SJSA1 (cell line): ENCODE results near the gene MSRB1. TPM values are rescaled to one million over a fixed set of nuclear protein-coding genes. Genes with fewer than 3 reads are reported as not detected.

Experiments
- DNase-seq, 2 experiments: peaks; one replicate each; pipeline ENCODE4 v3.0.0-alpha.2; 2015 to 2020; ENCODE audit warnings: low spot score in 2 of 2, low read depth in 1 of 2
- H3K27ac ChIP-seq: fragments of 250-450 bp; sonication (Bioruptor Pico); 2 replicates; pipeline ENCODE4 v1.5.1; 2020; ENCODE audit warnings: mild to moderate bottlenecking, moderate library complexity
- H3K27me3 ChIP-seq: fragments of 250-450 bp; sonication (Bioruptor Pico); replicated peaks from 2 replicates; pipeline ENCODE4 v1.5.1; 2020; ENCODE audit warnings: mild to moderate bottlenecking, moderate library complexity
- H3K36me3 ChIP-seq: fragments of 250-450 bp; sonication (Bioruptor Pico); 2 replicates; pipeline ENCODE4 v1.5.1; 2020; ENCODE audit warnings: mild to moderate bottlenecking
- H3K4me1 ChIP-seq: fragments of 250-450 bp; sonication (Bioruptor Pico); replicated peaks from 2 replicates; pipeline ENCODE4 v1.6.1; 2021; ENCODE audit warnings: mild to moderate bottlenecking
- H3K4me3 ChIP-seq: fragments of 250-450 bp; sonication (Bioruptor Pico); 2 replicates; pipeline ENCODE4 v1.5.1; 2020; ENCODE audit warnings: mild to moderate bottlenecking
- H3K9me3 ChIP-seq: fragments of 250-450 bp; sonication (Bioruptor Pico); replicated peaks from 2 replicates; pipeline ENCODE4 v1.5.1; 2020; ENCODE audit warnings: mild to moderate bottlenecking
- total RNA-seq: library from RNA; depleted of rRNA; stranded (reverse); fragments of >200 nt; shearing (Covaris generic); gene quantifications from 2 replicates; pipeline ENCODE4 v1.2.3, GENCODE V29; 2014

The MSRB1 gene
- total RNA-seq, 1 experiment from 2014 or later, result 21.3 TPM

DNA sequence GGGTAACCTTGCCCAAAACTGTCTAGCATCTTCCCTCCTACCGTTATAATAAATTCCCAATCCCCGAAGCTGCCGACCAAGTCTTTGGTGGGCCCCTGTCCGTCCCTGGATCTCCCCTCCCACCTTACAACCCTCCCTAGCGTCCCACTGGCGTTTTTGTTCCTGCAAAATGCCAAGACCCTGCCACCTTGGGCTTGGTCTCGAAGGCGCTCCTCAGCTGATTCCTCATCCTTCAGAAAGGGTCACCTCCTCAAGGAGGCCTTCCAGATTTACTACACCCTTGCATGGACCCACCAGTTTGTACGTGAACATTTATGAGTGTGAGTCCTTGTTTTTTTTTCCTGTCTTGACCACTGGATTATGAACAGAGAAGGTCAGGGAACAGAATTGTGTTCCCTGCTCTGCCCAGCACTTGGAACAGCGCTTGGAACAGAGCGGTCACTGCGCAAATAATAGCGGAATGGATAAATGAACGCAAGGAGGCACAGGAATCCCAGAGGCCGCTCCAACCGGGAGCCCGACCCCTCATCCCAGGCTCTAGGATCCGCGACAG lies 40.1 kb upstream of the MSRB1 start:
- H3K27me3 ChIP-seq, result peaks cover 27% of the 10 kb centered on the region
- peaks cover 19% of the 10 kb centered on the region for H3K4me1 ChIP-seq
- no peaks in the 10 kb centered on the region for H3K9me3 ChIP-seq
- H3K4me3 ChIP-seq, result peak overlapping the region; percentile 94
- peaks cover 47% of the 10 kb centered on the region for H3K36me3 ChIP-seq
- DNase-seq, result no peak
- H3K27ac ChIP-seq, result no peak overlapping the region

DNA sequence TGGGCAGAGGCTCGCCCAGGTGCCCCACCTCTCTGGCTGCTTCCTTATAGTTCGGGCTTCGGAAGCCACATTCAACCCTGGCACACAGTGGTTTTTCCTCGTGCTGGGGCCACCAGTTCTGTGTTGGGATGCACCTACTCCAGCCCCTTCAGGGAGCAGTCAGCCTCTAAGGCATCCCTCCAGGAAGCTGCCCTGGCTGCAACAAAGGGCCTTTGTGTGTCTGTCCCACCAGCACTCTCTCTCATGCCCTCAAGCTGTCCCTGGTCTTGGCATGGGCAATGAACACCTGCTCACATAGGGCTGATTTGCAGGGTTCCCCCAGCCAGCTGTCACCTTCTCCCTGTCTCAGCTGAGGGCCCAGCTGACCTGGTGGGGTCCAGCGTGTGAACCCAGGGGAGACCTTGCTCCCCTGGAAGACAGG lies 39.0 kb upstream of the MSRB1 start:
- Histone ChIP-seq H3K9me3 (no peaks in the 10 kb centered on the region), H3K4me3 (no peak overlapping the region), H3K27ac (no peak overlapping the region), H3K36me3 (peaks cover 52% of the 10 kb centered on the region), H3K27me3 (peaks cover 27% of the 10 kb centered on the region), H3K4me1 (peaks cover 19% of the 10 kb centered on the region)
- DNase-seq, result no peak

DNA sequence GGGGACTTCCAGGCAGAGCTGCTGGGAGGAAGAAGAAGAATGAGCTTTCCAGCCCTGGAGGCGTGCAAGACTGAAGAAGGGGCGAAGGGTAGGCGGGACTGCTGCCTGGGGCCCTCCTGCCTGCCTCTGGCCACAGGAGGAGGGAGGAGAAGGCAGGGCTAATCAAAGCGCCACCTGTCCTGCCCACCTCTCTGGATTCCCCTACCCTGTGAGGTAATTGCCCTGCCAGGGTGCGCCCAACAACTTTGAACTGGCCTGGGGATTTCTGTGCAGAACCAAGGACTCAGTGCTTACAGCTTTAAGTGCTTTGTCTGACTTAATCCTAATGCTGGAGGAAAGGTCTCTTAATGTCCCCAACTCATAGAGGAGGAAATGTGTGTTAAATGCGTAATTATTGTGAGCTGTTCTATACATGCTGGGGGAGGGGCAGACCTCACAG lies 38.4 kb upstream of the MSRB1 start, which contains the start of gene NOXO1:
NOXO1 (minus strand) TSS at position 72 of the 439 bp plus-strand sequence. CDS start 290 bp downstream, outside the sequence.
- no peak for DNase-seq

DNA sequence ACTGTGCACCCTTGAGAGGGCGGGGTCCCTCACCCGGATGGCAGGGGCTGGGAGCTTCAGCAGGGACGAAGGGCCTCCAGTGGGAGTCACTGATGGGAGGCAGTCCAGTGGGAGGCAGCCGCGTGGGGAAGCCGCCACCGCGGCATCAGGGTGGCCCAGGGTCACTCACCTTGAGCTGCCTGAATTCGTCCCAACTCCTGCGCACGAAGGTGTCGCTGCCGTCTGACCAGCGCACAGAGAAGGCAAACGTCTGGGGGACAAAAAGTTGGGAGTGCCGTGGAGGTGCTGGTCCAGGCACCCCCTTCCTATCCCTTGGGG lies 37.7 kb upstream of the MSRB1 start:
- Histone ChIP-seq H3K4me3 (no peak overlapping the region), H3K36me3 (peaks cover 52% of the 10 kb centered on the region), H3K4me1 (peaks cover 19% of the 10 kb centered on the region), H3K27me3 (peaks cover 27% of the 10 kb centered on the region), H3K9me3 (no peaks in the 10 kb centered on the region), H3K27ac (no peak overlapping the region)
- no peak for DNase-seq

More for the DNA sequence above, 38.4 kb upstream of the MSRB1 start, which contains the start of gene NOXO1:
- Histone ChIP-seq H3K9me3 (no peaks in the 10 kb centered on the region), H3K36me3 (peaks cover 52% of the 10 kb centered on the region), H3K4me1 (peaks cover 19% of the 10 kb centered on the region), H3K27ac (no peak within 1 kb of the TSS), H3K27me3 (peaks cover 27% of the 10 kb centered on the region), H3K4me3 (no peak within 1 kb of the TSS)

DNA sequence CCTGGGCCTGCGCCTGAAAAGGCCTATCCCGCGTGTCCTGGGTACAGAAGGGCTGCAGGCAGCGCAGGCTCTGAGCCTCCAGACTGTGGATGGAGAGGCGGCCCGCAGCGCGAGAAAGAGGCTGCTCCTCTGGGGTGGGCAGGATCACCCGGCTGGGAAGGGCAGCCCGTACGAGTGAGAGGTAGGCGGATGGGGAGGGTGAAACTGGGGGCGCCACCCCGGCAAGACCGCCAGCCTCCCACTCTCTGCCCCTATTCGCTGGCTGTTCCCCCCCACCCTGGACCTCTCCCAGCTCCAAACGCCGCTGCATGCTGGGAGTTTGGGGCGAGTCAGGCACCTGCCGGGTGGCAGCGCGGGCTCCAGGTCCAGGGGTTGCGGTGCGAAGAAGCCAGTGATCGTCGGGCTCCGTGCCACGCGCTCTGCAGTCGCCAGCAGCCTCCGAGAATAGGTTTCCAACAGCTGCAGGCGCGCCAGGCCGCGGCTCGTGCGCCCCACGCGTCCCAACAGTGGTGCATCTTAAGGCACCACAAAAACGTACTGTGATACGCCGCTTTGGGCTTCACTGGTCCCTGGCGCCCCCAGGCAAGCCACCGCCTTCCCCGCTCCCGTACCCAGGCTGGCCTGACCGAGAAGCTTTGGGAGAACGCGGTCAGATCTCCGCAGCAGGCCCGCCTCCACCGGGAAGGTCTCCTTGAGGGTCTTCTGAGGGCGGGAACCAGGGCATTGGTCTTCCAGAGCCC lies 37.2 kb upstream of the MSRB1 start:
- no peak overlapping the region for H3K27ac ChIP-seq
- peaks cover 52% of the 10 kb centered on the region for H3K36me3 ChIP-seq
- no peak overlapping the region for H3K4me3 ChIP-seq
- H3K27me3 ChIP-seq, result peaks cover 27% of the 10 kb centered on the region
- no peaks in the 10 kb centered on the region for H3K9me3 ChIP-seq
- H3K4me1 ChIP-seq, result peaks cover 16% of the 10 kb centered on the region
- no peak for DNase-seq

DNA sequence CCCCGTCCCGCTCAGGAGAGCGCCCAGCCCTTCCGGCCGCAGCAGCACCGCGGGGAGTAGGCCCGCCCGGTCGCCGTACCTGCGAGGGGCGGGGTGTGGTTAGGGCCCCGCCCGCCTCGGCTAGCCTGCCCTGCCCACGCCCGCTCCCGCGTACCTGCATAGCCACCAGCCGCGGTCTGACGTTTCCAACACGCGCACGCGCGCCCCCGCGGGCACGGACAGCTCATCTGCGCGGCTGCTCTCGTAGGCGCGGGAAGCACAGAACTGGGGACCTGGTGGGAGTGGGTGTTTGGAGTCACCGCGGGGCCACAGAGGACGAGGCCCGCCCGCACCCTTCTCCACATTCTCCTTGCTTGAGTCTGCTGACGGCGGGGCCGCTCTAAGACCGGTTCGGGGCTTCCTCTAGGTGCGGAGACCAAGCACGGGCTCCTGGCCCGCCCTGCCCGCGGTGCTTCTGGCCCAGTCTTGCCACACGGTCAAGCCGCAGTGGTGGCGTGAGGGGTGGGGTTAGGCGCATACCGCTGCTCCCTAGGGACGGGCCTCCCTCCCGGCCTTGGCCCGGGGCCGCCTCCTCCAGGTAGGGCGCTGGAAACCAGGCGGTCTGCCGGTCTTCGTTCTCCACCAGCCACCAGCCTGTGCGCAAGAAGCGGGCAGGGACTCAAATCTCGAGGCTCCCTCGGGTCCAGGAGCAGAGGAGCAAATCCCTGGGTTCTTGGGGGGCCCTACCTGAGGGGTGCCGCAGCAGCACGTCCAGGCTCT lies 36.5 kb upstream of the MSRB1 start:
- no peak overlapping the region for H3K27ac ChIP-seq
- no peak overlapping the region for H3K4me3 ChIP-seq
- peaks cover 52% of the 10 kb centered on the region for H3K36me3 ChIP-seq
- H3K4me1 ChIP-seq, result peaks cover 9% of the 10 kb centered on the region
- no peak for DNase-seq
- no peaks in the 10 kb centered on the region for H3K9me3 ChIP-seq
- H3K27me3 ChIP-seq, result peaks cover 27% of the 10 kb centered on the region

DNA sequence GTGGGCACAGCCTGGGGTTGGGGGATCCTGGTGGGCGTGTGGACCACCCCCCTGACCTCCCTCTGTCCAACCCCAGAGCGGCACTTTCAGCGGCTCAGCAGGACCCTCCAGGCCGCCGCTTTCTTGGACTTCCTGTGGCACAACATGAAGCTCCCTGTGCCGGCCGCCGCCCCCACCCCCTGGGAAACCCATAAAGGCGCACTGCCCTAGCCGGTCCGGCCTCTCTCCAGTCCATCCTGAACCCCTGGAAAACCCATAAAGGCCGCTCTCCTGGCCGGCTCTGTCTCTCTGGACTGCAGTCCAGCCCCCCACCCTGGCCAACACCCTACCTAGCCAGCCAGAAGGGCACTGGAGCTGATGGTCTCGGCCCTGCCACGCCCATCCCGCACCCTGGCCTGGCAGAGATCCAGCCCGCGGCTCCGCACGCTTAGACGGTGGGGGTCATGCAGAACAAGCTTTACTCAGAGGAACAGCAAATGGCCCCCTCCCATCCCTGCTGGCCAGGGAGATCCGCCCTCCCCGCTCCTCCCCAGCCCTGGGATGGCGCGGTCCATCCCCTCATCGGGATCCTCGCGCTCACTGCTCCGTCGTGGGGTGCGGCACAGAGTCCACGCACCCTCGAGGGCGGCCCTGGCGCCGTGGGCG lies 35.6 kb upstream of the MSRB1 start:
- no peak overlapping the region for H3K27ac ChIP-seq
- H3K4me3 ChIP-seq, result no peak overlapping the region
- H3K9me3 ChIP-seq, result no peaks in the 10 kb centered on the region
- DNase-seq, result no peak
- H3K36me3 ChIP-seq, result peaks cover 54% of the 10 kb centered on the region
- peaks cover 27% of the 10 kb centered on the region for H3K27me3 ChIP-seq
- H3K4me1 ChIP-seq, result peaks cover 8% of the 10 kb centered on the region

DNA sequence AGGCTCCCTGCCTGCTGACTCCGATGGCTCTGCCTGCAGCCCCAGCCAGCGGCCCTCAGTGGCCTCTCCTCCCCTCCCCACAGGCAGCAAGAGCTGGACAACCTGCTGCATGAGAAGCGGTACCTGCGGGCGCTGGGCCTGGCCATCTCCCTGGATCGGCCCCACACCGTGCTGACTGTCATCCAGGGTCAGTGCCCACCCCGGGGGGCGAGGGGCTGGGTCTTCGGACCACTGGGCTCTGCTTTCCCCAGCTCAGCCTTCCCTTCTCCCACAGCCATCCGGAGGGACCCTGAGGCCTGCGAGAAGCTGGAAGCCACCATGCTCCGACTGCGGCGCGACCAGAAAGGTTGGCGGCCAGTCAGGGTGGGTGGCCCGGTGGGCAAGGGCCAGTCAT lies 34.9 kb upstream of the MSRB1 start:
- Histone ChIP-seq H3K27me3 (peaks cover 27% of the 10 kb centered on the region), H3K4me3 (no peak overlapping the region), H3K36me3 (peaks cover 54% of the 10 kb centered on the region), H3K27ac (no peak overlapping the region), H3K4me1 (peaks cover 3% of the 10 kb centered on the region), H3K9me3 (no peaks in the 10 kb centered on the region)
- no peak for DNase-seq

DNA sequence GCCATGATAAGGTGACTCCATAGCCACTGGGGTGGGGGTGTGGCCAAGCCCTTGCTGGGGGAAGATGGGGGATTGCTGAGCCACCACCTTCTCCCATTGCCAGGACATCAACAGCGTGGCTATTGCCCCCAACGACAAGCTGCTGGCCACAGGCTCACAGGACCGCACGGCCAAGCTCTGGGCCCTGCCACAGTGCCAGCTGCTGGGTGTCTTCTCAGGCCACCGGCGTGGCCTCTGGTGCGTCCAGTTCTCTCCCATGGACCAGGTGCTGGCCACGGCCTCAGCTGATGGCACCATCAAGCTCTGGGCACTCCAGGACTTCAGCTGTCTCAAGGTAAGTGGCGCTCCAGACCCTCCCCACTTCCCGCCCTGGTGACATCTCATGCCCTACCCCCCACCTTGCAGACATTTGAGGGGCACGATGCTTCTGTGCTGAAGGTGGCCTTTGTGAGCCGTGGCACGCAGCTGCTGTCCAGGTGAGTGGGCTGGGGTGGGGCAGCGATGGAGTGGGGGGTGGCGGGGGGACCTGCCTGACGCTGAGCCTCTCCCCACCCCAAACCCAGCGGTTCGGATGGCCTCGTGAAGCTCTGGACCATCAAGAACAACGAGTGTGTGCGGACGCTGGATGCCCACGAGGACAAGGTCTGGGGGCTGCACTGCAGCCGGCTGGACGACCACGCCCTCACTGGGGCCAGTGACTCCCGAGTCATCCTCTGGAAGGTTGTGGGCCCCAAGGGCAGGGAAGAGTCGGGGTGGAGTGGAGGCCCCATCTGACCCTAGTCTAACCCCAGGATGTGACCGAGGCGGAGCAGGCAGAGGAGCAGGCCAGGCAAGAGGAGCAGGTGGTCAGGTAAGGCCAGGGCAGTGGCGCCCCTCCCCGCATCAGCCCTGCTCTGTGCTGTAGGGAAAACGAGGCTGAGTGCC lies 34.2 kb upstream of the MSRB1 start:
- no peak overlapping the region for H3K27ac ChIP-seq
- H3K27me3 ChIP-seq, result peaks cover 22% of the 10 kb centered on the region
- peaks cover 7% of the 10 kb centered on the region for H3K4me1 ChIP-seq
- no peak overlapping the region for H3K4me3 ChIP-seq
- peaks cover 57% of the 10 kb centered on the region for H3K36me3 ChIP-seq
- DNase-seq, result no peak
- no peaks in the 10 kb centered on the region for H3K9me3 ChIP-seq

DNA sequence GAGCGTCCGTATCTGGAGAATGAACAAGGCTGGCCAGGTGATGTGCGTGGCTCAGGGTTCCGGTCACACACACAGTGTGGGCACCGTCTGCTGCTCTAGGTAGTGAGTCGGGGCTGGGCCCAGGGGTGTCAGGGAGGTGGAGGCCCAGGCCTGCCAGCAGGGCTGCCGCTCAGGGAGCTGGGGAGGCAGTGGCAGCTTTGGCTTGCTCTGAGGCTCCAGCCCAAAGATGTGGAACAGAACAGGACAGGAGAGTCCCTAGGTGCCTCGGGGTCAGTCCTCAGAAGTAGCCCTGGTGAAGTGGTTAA lies 33.2 kb upstream of the MSRB1 start:
- Histone ChIP-seq H3K9me3 (no peaks in the 10 kb centered on the region), H3K27me3 (peaks cover 13% of the 10 kb centered on the region), H3K27ac (no peak overlapping the region), H3K4me1 (peaks cover 12% of the 10 kb centered on the region), H3K4me3 (no peak overlapping the region), H3K36me3 (peaks cover 61% of the 10 kb centered on the region)
- DNase-seq, result no peak

DNA sequence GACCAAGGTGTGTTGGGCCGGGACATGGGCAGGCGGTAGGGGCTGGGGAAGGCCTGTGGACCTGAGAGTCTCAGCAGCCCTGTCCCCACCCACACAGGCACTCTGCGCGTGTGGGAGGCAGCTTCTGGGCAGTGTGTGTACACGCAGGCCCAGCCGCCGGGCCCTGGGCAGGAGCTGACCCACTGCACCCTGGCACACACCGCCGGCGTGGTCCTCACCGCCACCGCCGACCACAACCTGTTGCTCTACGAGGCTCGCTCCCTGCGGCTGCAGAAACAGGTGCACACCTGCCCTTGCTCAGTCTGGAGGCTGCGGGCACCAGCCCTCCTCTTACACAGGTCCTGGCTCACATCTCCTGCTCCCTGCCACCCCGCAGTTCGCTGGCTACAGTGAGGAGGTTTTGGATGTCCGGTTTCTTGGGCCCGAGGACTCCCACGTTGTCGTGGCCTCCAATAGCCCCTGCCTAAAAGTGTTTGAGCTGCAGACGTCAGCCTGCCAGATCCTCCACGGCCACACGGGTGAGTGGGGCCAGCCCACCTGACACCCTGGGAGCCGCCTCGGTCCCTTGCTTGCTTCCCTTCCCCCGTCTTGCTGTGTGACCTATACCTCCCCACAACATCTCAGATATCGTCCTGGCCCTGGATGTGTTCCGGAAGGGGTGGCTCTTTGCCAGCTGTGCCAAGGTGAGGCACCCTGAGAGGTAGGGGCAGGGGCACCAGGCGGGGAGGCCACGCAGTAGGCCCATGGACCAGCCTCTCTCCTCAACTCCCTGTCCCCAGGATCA lies 32.6 kb upstream of the MSRB1 start:
- DNase-seq, result no peak
- no peak overlapping the region for H3K4me3 ChIP-seq
- H3K9me3 ChIP-seq, result no peaks in the 10 kb centered on the region
- H3K4me1 ChIP-seq, result peaks cover 16% of the 10 kb centered on the region
- H3K27me3 ChIP-seq, result peaks cover 8% of the 10 kb centered on the region
- H3K27ac ChIP-seq, result no peak overlapping the region
- peaks cover 61% of the 10 kb centered on the region for H3K36me3 ChIP-seq

DNA sequence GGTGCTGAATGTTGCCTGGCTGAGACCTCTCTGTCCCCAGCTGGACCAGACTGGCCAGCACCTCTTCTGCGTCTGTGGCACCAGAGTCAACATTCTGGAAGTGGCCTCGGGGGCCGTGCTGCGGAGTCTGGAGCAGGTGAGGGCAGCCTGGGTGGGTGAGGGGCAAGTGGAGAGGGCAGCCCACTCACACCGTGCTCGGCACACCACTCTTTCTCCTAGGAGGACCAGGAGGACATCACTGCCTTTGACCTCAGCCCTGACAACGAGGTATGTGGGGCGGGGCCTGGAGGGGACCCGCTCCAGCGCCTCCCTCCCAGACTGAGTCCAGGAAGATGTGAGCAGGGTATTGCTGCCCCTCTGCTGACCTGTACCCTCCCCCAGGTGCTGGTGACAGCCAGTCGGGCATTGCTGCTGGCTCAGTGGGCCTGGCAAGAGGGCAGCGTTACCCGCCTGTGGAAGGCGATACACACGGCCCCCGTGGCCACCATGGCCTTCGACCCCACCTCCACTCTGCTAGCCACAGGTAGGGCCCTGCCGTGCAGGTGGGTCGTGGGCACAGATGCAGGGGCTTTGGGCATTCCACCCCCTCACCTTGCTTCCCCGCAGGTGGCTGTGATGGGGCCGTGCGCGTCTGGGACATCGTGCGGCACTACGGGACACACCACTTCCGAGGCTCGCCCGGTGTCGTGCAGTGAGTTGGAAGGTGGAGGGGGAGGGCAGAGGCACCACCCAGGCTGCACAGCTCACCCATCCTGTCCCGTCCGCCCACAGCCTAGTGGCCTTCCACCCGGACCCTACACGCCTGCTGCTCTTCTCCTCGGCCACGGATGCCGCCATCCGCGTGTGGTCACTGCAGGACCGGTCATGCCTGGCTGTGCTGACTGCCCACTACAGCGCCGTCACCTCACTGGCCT lies 31.4 kb upstream of the MSRB1 start:
- no peak overlapping the region for H3K4me3 ChIP-seq
- no peak for DNase-seq
- H3K36me3 ChIP-seq, result peaks cover 59% of the 10 kb centered on the region
- no peaks in the 10 kb centered on the region for H3K27me3 ChIP-seq
- no peaks in the 10 kb centered on the region for H3K9me3 ChIP-seq
- H3K27ac ChIP-seq, result no peak overlapping the region
- peaks cover 16% of the 10 kb centered on the region for H3K4me1 ChIP-seq
